GM20000 (cell line): Measurements from ENCODE around the gene ISCA2.
"Not testable (repeated sequence)": the region's sequence is repeated elsewhere in the genome, so short reads cannot be mapped to it uniquely, and the experiment has no call there.

Experiments used
- DNase-seq: peaks from one replicate; pipeline ENCODE4 v3.0.0; 2012; ENCODE audit warnings: low spot score
- TF ChIP-seq, protein P1 (sequence below): IDR thresholded peaks from 2 replicates; pipeline ENCODE4 v1.5.1; 2012; ENCODE audit warnings: mild to moderate bottlenecking, control low read depth; ENCODE audit errors: extremely low read depth, missing control alignments

The ISCA2 gene

DNA sequence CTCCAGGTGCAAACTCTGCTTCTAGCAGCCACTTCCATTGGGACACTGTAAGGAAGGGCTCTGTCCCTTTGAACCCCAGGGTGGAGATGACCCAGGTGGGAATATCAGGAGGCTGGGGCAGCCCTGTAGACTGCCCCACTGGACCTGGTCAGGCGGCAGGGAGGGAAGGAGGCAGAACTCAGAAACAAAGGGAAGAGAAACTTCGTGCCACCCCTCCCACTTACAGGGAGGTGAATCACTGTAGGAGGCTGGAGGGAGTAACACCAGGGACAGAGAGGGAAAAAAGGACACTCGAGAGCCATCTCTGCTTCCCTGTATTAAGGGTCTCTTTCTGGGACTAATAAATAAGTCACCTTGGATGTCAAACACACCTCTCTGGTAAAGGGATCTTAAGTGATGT lies 37.4 kb downstream of the ISCA2 start:
- TF ChIP-seq, protein P1, sequence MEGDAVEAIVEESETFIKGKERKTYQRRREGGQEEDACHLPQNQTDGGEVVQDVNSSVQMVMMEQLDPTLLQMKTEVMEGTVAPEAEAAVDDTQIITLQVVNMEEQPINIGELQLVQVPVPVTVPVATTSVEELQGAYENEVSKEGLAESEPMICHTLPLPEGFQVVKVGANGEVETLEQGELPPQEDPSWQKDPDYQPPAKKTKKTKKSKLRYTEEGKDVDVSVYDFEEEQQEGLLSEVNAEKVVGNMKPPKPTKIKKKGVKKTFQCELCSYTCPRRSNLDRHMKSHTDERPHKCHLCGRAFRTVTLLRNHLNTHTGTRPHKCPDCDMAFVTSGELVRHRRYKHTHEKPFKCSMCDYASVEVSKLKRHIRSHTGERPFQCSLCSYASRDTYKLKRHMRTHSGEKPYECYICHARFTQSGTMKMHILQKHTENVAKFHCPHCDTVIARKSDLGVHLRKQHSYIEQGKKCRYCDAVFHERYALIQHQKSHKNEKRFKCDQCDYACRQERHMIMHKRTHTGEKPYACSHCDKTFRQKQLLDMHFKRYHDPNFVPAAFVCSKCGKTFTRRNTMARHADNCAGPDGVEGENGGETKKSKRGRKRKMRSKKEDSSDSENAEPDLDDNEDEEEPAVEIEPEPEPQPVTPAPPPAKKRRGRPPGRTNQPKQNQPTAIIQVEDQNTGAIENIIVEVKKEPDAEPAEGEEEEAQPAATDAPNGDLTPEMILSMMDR = no peak
- DNase-seq = no peak

GRCh38 chr14:74531467-74531866 lies 37.9 kb downstream of the ISCA2 start:
- DNase-seq = no peak
- TF ChIP-seq, protein P1 = no peak

GRCh38 chr14:74532246-74532645 lies 38.7 kb downstream of the ISCA2 start:
- DNase-seq = no peak
- TF ChIP-seq, protein P1 = no peak

- DNase-seq = no peak
- TF ChIP-seq, protein P1 = no peak
Observed at GRCh38 chr14:74533576-74533975, 40.0 kb downstream of the ISCA2 start.

DNA sequence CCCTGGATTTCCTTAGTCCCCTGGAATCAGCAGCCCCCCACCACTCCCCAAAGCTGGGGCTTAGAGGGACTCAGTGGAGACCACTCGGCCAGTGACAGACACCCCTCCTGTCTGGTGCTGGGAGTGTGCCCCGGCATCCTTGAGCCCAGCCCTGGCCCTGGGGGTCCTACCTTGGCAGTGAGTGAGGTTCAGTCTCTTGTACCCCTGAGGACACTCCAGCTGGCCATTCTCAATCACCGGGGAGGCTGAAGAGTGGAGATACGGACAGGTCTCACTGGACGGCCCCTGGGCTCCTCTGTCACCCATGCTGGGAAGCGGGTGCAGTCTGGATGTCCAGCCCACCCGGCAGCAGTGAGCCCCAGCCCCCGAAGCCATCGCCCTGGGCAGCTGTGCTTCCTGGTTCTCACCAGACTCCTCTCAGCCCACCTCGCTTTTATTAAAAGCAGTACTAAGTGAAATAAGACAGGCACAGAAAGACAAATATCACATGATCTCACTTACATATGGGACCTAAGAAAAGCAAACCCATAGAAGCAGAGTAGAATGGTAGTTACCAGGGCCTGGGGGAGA lies 42.3 kb downstream of the ISCA2 start:
- TF ChIP-seq, protein P1 = no peak

DNA sequence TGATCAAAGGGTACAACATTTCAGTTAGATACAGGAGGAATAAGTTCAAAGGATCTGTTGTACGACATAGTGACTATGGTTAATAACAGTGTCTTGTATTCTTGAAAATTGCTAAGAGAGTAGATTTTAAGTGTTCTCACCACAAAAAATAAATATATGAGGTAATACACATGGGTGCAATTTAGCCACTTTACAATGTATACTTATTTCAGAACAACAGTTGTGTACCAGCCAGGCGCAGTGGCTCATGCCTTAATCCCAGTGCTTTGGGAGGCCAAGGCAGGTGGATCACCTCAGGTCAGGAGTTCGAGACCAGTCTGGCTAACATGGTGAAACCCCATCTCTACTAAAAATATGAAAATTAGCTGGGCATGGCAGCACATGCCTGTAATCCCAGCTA lies 42.8 kb downstream of the ISCA2 start:
- DNase-seq = not testable (repeated sequence)

More for the DNA sequence above, 42.3 kb downstream of the ISCA2 start:
- no peak for DNase-seq

DNA sequence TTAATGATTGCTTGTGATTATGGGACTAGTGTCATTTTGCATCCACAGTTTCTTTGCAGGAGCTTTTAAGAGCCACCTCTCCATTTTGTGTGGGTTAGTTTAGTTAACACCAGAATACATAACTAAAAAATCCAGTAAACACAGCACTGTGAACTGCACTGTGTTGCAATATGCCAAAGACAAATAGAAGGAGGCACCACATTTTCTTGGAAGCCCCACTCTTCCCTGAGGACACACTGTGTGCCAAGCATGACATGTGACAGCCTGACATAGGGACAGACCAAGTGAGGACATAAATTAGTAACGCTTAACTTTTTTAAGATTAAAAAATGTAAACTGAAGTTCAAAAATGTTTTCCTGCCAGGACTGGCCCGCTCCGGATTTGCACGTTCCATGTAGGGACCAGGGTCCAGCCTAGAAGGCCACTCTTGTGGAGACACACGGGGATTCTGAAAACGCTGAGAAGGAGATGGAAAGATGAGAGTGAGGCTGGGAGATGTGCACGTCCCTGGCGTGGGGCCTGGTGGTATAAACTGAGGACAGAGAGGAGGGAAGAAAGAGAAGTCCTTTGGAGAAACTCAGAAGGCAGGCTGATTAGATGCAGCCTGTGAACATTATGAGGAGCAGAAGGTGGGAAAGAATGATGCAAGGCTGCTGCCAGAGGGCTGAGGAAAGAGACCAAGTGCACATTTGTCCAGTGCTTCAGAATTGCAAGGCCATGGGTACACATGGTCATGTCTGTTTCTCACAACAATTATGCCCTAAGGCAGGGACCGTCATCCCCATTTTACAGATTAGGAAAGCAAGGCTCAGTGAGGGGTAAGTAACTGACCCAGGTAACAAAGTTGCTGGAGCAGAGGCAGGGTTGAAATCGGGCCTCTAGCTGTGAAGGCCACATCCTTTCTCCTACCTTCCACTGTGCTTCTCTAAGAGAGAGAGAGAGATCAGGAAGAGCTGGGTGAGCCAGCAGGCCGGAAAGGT lies 45.1 kb downstream of the ISCA2 start:
- TF ChIP-seq, protein P1 = no peak
- no peak for DNase-seq
